ENCODE data around the gene LTB4R. TPM values are rescaled to one million over a fixed set of nuclear protein-coding genes. Genes with fewer than 3 reads are reported as not detected.

The LTB4R gene
- total and polyA plus RNA-seq, 9 of the 15 experiments (the other 6 are each of a cell fraction or from before 2014, with no cell fraction given), result 0.38 to 10.5 (median 2.8) TPM

- TF ChIP-seq CEBPG (CRISPR knock-in tag; IDR thresholded peaks at IDR 0.05) (peak; percentile 89), CEBPG (tag; conservative IDR thresholded peaks at IDR 0.05 in 1 of 2, IDR thresholded peaks at IDR 0.05 in 1 of 2) (peak; percentile 79 to 83), CHD2 (IDR thresholded peaks at IDR 0.05; ENCODE audit: low read depth, low read length) (no peak), FOXP1 (CRISPR knock-in tag; IDR thresholded peaks at IDR 0.05) (0 out of 2 replicates have a peak, but pooled peaks have one; percentile 29), BRF1 (IDR thresholded peaks at IDR 0.05; ENCODE audit: borderline replicate concordance, extremely low read depth, insufficient read length) (no peak), MNT (conservative IDR thresholded peaks at IDR 0.05) (peak in 1 of 2 experiments; percentile 14; a peak in 1 of 4 replicates), USF1 (CRISPR knock-in tag; IDR thresholded peaks at IDR 0.05) (no peak), ZNF282 (CRISPR knock-in tag; IDR thresholded peaks at IDR 0.05) (0 out of 2 replicates have a peak, but pooled peaks have one; percentile 68), ZNF592 (IDR thresholded peaks at IDR 0.05) (no peak), CREB1 (IDR thresholded peaks at IDR 0.05) (no peak), CREB1 (CRISPR knock-in tag; IDR thresholded peaks at IDR 0.05) (peak; percentile 6; the same call in 1 of the 2 replicates), MYBL2 (IDR thresholded peaks at IDR 0.05; ENCODE audit: low read depth) (no peak), MYBL2 (CRISPR knock-in tag; IDR thresholded peaks at IDR 0.05; ENCODE audit: borderline replicate concordance) (no peak), GABPA (tag; conservative IDR thresholded peaks at IDR 0.05; ENCODE audit: low read depth) (no peak), IRF9 (tag; IDR thresholded peaks at IDR 0.05) (no peak), CHD4 (IDR thresholded peaks at IDR 0.05; ENCODE audit: insufficient read depth, insufficient replicate concordance, low read depth, low read length, poor library complexity, severe bottlenecking) (no peak)
Observed at GRCh38 chr14:24332268-24332993, 21.1 kb downstream of the LTB4R start (continued).

Measured in K562 (cell line).